ENCODE results near the gene DNAJC22. TPM values are rescaled to one million over a fixed set of nuclear protein-coding genes. Genes with fewer than 3 reads are reported as not detected.

The DNAJC22 gene
- total and polyA plus RNA-seq, 9 of the 15 experiments (the other 6 are each of a cell fraction or from before 2014, with no cell fraction given), result 0.10 to 1.2 (median 0.47) TPM

DNA sequence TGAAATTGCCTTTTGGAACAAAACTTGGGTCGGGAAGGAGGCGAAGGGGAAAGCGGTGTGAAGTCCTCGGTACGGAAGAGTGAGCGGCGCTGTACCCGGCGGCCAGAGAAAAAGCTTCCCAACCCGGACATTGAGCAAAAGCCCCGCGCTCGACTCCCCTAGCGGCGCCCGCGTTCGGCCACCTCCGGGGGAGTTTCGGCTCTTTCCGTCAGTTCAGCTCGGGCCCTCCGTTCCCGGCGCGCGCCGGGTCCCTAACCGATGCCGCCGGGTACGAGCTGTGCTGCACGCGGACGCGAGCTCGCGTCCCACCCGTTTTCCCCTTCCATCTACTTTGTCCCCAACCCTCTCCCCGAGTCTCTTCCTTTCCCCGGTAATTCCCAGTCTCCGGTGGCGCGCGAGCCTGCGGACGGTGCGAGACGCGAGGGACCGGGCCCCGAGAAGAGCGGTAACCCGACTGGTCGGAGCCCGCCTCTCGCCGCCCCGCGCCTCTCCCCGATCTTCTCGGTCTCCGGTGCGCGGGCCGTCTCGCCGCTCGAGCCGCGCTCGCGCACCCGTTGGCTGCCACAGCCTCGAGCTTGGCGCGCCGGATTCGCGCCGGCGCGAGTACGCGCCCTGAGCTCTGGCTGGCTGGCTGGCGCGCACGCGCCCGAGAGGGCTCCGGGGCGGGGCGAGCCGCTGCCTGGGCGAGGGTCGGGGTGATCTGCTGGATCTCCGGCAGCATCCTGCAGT lies 20.1 kb downstream of the DNAJC22 start:
- H3K4me3 ChIP-seq, result peak overlapping the region; percentile 75
- no peaks in the 10 kb centered on the region for H3K36me3 ChIP-seq (ENCODE audit: control insufficient read depth, insufficient read depth, low read length)
- FAIRE-seq (peak; percentile 76), ATAC-seq (peak; percentile 90), DNase-seq (ENCODE audit: extremely low read depth in 1 of 4, low spot score in 3 of 4) (peak; percentile 75 to 97 (median 96))
- H3K9me1 ChIP-seq (ENCODE audit: control insufficient read depth, insufficient read depth, low read length), result no peaks in the 10 kb centered on the region
- H3K27ac ChIP-seq (ENCODE audit: extremely low read depth, low read depth, low read length), result peak overlapping the region; percentile 96
- BruUV-seq (replicated peaks), result TSS peak; percentile 93
- CTCF ChIA-PET (ENCODE audit: low intra/inter-chr PET ratio), result no interaction called here
- H3K27me3 ChIP-seq (ENCODE audit: control insufficient read depth in 2 of 2, insufficient read depth in 2 of 2, low read length in 2 of 2), result no peaks in the 10 kb centered on the region
- peak overlapping the region; percentile 98 for H2AFZ ChIP-seq (ENCODE audit: low read depth, low read length)
- WGBS (ENCODE audit: insufficient coverage, low coverage, missing lambda C conversion rate), result 1% methylated on average over 47 of the region's 97 CpGs
- H3K4me1 ChIP-seq (replicated peaks in 1 of 2; ENCODE audit: control insufficient read depth in 2 of 2, insufficient read depth in 2 of 2, low read length in 2 of 2), result peaks cover 12 to 25% of the 10 kb centered on the region in 2 experiments; a peak in 3 of 5 replicates
- in situ Hi-C loops (cut with MboI) (no loop called here), intact Hi-C loops (cut with micrococcal nuclease) (loop anchor here (5.0 kb wide), 1 partner anchor 55 kb away; no protein-coding TSS in a partner anchor)
- POLR2A ChIA-PET, result interaction anchor here (0.6 to 3.4 kb wide), 29 partner anchors 8 to 1872 kb away, joined by 3 to 17 read pairs (median 3); partner anchors contain the start of gene DNAJC22
- H3K9ac ChIP-seq (ENCODE audit: insufficient read depth in 1 of 2, low read depth in 2 of 2, low read length in 2 of 2), result peak overlapping the region; percentile 93 to 96
- no peaks in the 10 kb centered on the region for H3K9me3 ChIP-seq (replicated peaks; ENCODE audit: control insufficient read depth, insufficient read depth, low read depth, low read length)
- H4K20me1 ChIP-seq (replicated peaks; ENCODE audit: control insufficient read depth, insufficient read depth, low read length), result no peaks in the 10 kb centered on the region
- H3K4me2 ChIP-seq (ENCODE audit: insufficient read depth, low read length), result peak overlapping the region; percentile 99
- peaks cover 45% of the 10 kb centered on the region for H3K79me2 ChIP-seq (ENCODE audit: control insufficient read depth, insufficient read depth, low read length)
- TF ChIP-seq, protein P1, sequence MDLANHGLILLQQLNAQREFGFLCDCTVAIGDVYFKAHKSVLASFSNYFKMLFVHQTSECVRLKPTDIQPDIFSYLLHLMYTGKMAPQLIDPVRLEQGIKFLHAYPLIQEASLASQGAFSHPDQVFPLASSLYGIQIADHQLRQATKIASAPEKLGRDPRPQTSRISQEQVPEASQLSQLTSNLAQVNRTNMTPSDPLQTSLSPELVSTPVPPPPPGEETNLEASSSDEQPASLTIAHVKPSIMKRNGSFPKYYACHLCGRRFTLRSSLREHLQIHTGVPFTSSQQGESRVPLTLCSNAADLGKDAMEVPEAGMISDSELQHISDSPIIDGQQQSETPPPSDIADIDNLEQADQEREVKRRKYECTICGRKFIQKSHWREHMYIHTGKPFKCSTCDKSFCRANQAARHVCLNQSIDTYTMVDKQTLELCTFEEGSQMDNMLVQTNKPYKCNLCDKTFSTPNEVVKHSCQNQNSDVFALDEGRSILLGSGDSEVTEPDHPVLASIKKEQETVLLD (IDR thresholded peaks at IDR 0.05), result no peak
- TF ChIP-seq HNRNPLL (IDR thresholded peaks at IDR 0.05; ENCODE audit: low read depth, low read length, poor library complexity, severe bottlenecking) (peak; percentile 53), EGR1 (conservative IDR thresholded peaks at IDR 0.05) (no peak), BCOR (IDR thresholded peaks at IDR 0.05) (0 out of 2 replicates have a peak, but pooled peaks have one; percentile 20), FOXA3 (CRISPR knock-in tag; conservative IDR thresholded peaks at IDR 0.05 in 1 of 2, IDR thresholded peaks at IDR 0.05 in 1 of 2) (no peak)
- TF ChIP-seq, protein P2, sequence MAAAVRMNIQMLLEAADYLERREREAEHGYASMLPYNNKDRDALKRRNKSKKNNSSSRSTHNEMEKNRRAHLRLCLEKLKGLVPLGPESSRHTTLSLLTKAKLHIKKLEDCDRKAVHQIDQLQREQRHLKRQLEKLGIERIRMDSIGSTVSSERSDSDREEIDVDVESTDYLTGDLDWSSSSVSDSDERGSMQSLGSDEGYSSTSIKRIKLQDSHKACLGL (CRISPR knock-in tag; IDR thresholded peaks at IDR 0.05; ENCODE audit: borderline replicate concordance, poor library complexity, severe bottlenecking), result no peak
- TF ChIP-seq, protein P3, sequence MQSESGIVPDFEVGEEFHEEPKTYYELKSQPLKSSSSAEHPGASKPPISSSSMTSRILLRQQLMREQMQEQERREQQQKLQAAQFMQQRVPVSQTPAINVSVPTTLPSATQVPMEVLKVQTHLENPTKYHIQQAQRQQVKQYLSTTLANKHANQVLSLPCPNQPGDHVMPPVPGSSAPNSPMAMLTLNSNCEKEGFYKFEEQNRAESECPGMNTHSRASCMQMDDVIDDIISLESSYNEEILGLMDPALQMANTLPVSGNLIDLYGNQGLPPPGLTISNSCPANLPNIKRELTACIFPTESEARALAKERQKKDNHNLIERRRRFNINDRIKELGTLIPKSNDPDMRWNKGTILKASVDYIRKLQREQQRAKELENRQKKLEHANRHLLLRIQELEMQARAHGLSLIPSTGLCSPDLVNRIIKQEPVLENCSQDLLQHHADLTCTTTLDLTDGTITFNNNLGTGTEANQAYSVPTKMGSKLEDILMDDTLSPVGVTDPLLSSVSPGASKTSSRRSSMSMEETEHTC (IDR thresholded peaks at IDR 0.05), result no peak
- TF ChIP-seq, protein P4, sequence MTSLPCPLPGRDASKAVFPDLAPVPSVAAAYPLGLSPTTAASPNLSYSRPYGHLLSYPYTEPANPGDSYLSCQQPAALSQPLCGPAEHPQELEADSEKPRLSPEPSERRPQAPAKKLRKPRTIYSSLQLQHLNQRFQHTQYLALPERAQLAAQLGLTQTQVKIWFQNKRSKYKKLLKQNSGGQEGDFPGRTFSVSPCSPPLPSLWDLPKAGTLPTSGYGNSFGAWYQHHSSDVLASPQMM (CRISPR knock-in tag; IDR thresholded peaks at IDR 0.05), result no peak
- TF ChIP-seq, protein P5, sequence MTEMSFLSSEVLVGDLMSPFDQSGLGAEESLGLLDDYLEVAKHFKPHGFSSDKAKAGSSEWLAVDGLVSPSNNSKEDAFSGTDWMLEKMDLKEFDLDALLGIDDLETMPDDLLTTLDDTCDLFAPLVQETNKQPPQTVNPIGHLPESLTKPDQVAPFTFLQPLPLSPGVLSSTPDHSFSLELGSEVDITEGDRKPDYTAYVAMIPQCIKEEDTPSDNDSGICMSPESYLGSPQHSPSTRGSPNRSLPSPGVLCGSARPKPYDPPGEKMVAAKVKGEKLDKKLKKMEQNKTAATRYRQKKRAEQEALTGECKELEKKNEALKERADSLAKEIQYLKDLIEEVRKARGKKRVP (CRISPR knock-in tag; IDR thresholded peaks at IDR 0.05), result no peak
- TF ChIP-seq, protein P6, sequence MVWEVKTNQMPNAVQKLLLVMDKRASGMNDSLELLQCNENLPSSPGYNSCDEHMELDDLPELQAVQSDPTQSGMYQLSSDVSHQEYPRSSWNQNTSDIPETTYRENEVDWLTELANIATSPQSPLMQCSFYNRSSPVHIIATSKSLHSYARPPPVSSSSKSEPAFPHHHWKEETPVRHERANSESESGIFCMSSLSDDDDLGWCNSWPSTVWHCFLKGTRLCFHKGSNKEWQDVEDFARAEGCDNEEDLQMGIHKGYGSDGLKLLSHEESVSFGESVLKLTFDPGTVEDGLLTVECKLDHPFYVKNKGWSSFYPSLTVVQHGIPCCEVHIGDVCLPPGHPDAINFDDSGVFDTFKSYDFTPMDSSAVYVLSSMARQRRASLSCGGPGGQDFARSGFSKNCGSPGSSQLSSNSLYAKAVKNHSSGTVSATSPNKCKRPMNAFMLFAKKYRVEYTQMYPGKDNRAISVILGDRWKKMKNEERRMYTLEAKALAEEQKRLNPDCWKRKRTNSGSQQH (CRISPR knock-in tag; IDR thresholded peaks at IDR 0.05), result no peak
- TF ChIP-seq, protein P7, sequence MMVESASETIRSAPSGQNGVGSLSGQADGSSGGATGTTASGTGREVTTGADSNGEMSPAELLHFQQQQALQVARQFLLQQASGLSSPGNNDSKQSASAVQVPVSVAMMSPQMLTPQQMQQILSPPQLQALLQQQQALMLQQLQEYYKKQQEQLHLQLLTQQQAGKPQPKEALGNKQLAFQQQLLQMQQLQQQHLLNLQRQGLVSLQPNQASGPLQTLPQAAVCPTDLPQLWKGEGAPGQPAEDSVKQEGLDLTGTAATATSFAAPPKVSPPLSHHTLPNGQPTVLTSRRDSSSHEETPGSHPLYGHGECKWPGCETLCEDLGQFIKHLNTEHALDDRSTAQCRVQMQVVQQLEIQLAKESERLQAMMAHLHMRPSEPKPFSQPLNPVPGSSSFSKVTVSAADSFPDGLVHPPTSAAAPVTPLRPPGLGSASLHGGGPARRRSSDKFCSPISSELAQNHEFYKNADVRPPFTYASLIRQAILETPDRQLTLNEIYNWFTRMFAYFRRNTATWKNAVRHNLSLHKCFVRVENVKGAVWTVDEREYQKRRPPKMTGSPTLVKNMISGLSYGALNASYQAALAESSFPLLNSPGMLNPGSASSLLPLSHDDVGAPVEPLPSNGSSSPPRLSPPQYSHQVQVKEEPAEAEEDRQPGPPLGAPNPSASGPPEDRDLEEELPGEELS (CRISPR knock-in tag; IDR thresholded peaks at IDR 0.05; ENCODE audit: borderline replicate concordance), result no peak
